ENCODE data around the gene ZMYM1. TPM values are rescaled to one million over a fixed set of nuclear protein-coding genes. Genes with fewer than 3 reads are reported as not detected.
"Not testable (repeated sequence)": the region's sequence is repeated elsewhere in the genome, so short reads cannot be mapped to it uniquely, and the experiment has no call there.

Gene ZMYM1
- total RNA-seq, 3 donors from 2014 or later, result 9.2 to 20.9 (median 11.4) TPM

- ATAC-seq (peak; percentile 65), DNase-seq (no peak)
- Histone ChIP-seq H3K36me3 (ENCODE audit: low read depth) (no peaks in the 10 kb centered on the region), H3K4me3 (no peak overlapping the region), H3K9me3 (no peaks in the 10 kb centered on the region), H3K4me1 (ENCODE audit: low read depth) (no peaks in the 10 kb centered on the region)
- no peak for TF ChIP-seq CTCF (IDR thresholded peaks at IDR 0.05)
- intact Hi-C loops (cut with DNase I, micrococcal nuclease), result no loop called here
Measured at GRCh38 chr1:35062518-35063196, 16.5 kb upstream of the ZMYM1 start.

DNA sequence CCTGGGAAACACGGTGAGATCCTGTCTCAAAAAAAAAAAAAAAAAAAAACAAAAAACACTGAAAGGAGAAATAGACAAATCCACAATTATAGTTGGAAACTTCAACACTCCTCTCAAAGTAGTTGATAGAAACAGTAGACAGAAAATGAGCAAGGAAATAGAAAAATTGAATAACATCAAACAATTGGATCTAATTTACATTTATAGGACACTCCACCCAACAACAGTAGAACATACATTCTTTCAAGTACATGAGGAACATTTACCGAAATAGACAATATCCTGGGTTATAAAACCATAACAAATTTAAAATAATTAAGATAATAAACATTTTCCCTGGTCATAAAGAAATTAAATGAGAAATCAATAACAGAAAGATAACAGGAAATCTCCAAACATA, 14.9 kb upstream of the ZMYM1 start:
- intact Hi-C loops (cut with DNase I, micrococcal nuclease), result no loop called here
- no peaks in the 10 kb centered on the region for H3K4me1 ChIP-seq (ENCODE audit: low read depth)
- DNase-seq (no peak), ATAC-seq (no peak)
- no peak for TF ChIP-seq CTCF (IDR thresholded peaks at IDR 0.05)
- H3K36me3 ChIP-seq (ENCODE audit: low read depth), result no peaks in the 10 kb centered on the region
- H3K4me3 ChIP-seq, result no peak overlapping the region
- no peaks in the 10 kb centered on the region for H3K9me3 ChIP-seq

GRCh38 chr1:35069746-35070145, 9.4 kb upstream of the ZMYM1 start:
- ATAC-seq (no peak), DNase-seq (no peak)
- Histone ChIP-seq H3K9me3 (no peaks in the 10 kb centered on the region), H3K4me3 (no peak overlapping the region), H3K4me1 (ENCODE audit: low read depth) (no peaks in the 10 kb centered on the region), H3K36me3 (ENCODE audit: low read depth) (no peaks in the 10 kb centered on the region)
- intact Hi-C loops (cut with DNase I, micrococcal nuclease), result no loop called here
- no peak for TF ChIP-seq CTCF (IDR thresholded peaks at IDR 0.05)

DNA sequence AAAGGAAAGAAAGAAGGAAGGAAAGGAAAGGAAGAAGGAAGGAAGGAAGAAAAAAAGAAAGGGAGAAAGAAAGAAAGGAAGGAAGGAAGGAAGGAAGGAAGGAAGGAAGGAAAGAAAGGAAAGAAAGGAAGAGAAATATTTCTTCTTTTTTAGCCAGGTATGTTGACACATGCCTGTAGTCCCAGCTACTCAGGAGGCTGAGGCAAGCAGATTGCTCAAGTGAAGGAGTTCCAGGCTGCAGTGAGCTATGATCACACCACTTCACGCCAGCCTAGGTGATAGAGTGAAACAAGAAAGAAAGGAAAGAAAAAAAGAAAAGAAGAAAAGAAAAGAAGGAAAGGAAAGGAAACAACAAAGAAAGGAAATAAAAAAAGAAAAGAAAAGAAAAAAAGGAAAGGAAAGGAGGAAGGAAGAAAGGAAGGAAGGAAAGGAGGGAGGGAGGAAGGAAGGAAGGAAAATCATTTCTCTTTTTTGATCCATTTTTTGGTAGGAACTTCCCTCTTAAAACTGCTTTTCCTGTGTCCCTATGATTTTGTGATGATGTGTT, 5.8 kb upstream of the ZMYM1 start:
- DNase-seq (no peak), ATAC-seq (no peak)
- H3K9me3 ChIP-seq, result no peaks in the 10 kb centered on the region
- no peak overlapping the region for H3K4me3 ChIP-seq
- no peak for TF ChIP-seq CTCF (IDR thresholded peaks at IDR 0.05)
- intact Hi-C loops (cut with DNase I, micrococcal nuclease), result no loop called here
- H3K36me3 ChIP-seq (ENCODE audit: low read depth), result no peaks in the 10 kb centered on the region
- H3K4me1 ChIP-seq (ENCODE audit: low read depth), result no peaks in the 10 kb centered on the region

GRCh38 chr1:35076426-35076825, 2.8 kb upstream of the ZMYM1 start:
- H3K4me3 ChIP-seq; H3K9me3 ChIP-seq; ATAC-seq; DNase-seq; intact Hi-C loops (cut with DNase I, micrococcal nuclease); H3K4me1 ChIP-seq (ENCODE audit: low read depth); H3K36me3 ChIP-seq (ENCODE audit: low read depth): not testable (repeated sequence)

DNA sequence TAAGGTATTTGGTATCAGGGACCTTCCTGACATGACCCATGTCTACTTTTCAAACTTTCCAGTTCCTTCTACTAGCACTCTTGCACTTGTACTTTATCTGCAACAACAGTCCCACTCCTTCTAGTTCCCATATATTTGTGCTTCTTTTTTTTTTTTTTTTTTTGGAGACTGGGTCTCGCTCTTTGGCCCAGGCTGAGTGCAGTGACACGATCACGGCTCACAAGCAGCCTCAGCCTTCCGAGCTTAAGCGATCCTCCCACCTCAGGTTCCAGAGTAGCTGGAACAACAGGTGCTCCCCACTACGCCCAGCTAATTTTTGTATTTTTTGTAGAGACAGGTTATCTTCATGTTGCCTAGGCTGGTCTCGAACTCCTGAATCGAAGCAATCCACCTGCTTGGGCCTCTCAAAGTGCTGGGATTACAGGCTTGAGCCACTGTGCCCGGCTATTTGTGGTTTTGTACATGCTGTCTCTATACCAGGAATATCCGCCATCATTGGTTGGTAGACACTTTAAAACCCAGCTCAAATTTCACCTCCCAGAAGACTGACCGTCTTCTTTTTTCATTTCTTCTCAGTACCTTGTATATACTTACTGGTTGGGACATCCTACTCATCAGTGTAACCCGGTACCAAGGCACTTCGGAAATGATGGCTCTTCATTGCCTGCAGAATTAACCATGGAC, 1.1 kb downstream of the ZMYM1 start:
- Histone ChIP-seq H3K9me3 (no peaks in the 10 kb centered on the region), H3K4me3 (no peak overlapping the region), H3K4me1 (ENCODE audit: low read depth) (peaks cover 6% of the 10 kb centered on the region), H3K36me3 (ENCODE audit: low read depth) (no peaks in the 10 kb centered on the region)
- DNase-seq, result no peak
- TF ChIP-seq CTCF (IDR thresholded peaks at IDR 0.05), result no peak
- intact Hi-C loops (cut with DNase I, micrococcal nuclease), result no loop called here
- no peak for ATAC-seq
